GM21526 (cell line): ENCODE results near the gene GLRX5.

Experiments
- ATAC-seq: cut with Tn5 transposase; IDR thresholded peaks from one replicate; pipeline ENCODE4 v1.9.1; 2021; ENCODE audit warnings: moderate library complexity; ENCODE audit not compliant: unreplicated experiment, low FRiP score

The GLRX5 gene

GRCh38 chr14:95534299-95535225 lies at the start of gene GLRX5:
Gene GLRX5 (plus strand): TSS chr14:95535050. CDS start chr14:95535090, 40 bp downstream.
- peak; percentile 89 for ATAC-seq

- ATAC-seq = no peak
Observed at GRCh38 chr14:95485222-95485819, 49.5 kb upstream of the GLRX5 start.

GRCh38 chr14:95486875-95487668 lies 47.8 kb upstream of the GLRX5 start:
- ATAC-seq = no peak

- ATAC-seq = no peak
Observed at GRCh38 chr14:95487669-95488084, 47.2 kb upstream of the GLRX5 start.

- ATAC-seq = no peak
Observed at GRCh38 chr14:95488376-95489213, 46.3 kb upstream of the GLRX5 start.

- no peak for ATAC-seq
Observed at GRCh38 chr14:95489214-95490137, 45.4 kb upstream of the GLRX5 start.

GRCh38 chr14:95490138-95490509 lies 44.7 kb upstream of the GLRX5 start:
- ATAC-seq = no peak

- no peak for ATAC-seq
Observed at GRCh38 chr14:95490727-95491451, 44.0 kb upstream of the GLRX5 start.

GRCh38 chr14:95491936-95492608 lies 42.8 kb upstream of the GLRX5 start:
- ATAC-seq = no peak

- no peak for ATAC-seq
Observed at GRCh38 chr14:95493503-95493902, 41.3 kb upstream of the GLRX5 start.

- ATAC-seq = no peak
Observed at GRCh38 chr14:95493976-95494375, 40.9 kb upstream of the GLRX5 start.

- no peak for ATAC-seq
Observed at GRCh38 chr14:95494456-95494855, 40.4 kb upstream of the GLRX5 start.

- ATAC-seq = peak; percentile 8
Observed at GRCh38 chr14:95495076-95495475, 39.8 kb upstream of the GLRX5 start.

- peak; percentile 87 for ATAC-seq
Observed at GRCh38 chr14:95495538-95496025, 39.3 kb upstream of the GLRX5 start.

- peak; percentile 1 for ATAC-seq
Observed at GRCh38 chr14:95496111-95496681, 38.7 kb upstream of the GLRX5 start.

- ATAC-seq = no peak
Observed at GRCh38 chr14:95496690-95497259, 38.1 kb upstream of the GLRX5 start.

GRCh38 chr14:95497561-95498011 lies 37.3 kb upstream of the GLRX5 start:
- ATAC-seq = no peak
